Testis (tissue), 3 donors: ENCODE measurements around the gene RAD51D. TPM values are rescaled to one million over a fixed set of nuclear protein-coding genes. Genes with fewer than 3 reads are reported as not detected.
A peak's percentile ranks its signal among the peaks of the same experiment; 100 is the strongest.

Experiments
- DNase-seq: peaks from one replicate; pipeline ENCODE4 v3.0.0-alpha.2; 2019
- H3K27ac ChIP-seq, 2 donors: fragments of 200-600 bp; sonication (generic); one replicate each; pipeline ENCODE4 v1.5.1; 2019
- H3K27me3 ChIP-seq: fragments of 200-600 bp; sonication (generic); one replicate; pipeline ENCODE4 v1.5.1; 2019
- H3K36me3 ChIP-seq: fragments of 200-600 bp; sonication (generic); one replicate; pipeline ENCODE4 v1.5.1; 2017; ENCODE audit warnings: low read depth; ENCODE audit errors: missing control alignments
- H3K4me1 ChIP-seq: fragments of 200-600 bp; sonication (generic); one replicate; pipeline ENCODE4 v1.5.1; 2019
- H3K4me3 ChIP-seq, 2 donors: fragments of 200-600 bp; sonication (generic); one replicate each; pipeline ENCODE4 v1.5.1; 2017 to 2019
- H3K9me3 ChIP-seq: fragments of 200-600 bp; sonication (generic); one replicate; pipeline ENCODE4 v1.5.1; 2017
- POLR2A ChIP-seq: fragments of 450-650 bp; IDR thresholded peaks from one replicate; pipeline ENCODE4 v1.6.1; 2017; ENCODE audit warnings: antibody characterized with exemption, mild to moderate bottlenecking, moderate library complexity
- whole genome bisulfite sequencing, 2 donors: methylation state at CpG; one replicate each; pipeline ENCODE4 v1.1.5; 2018; 5-methylcytosine and 5-hydroxymethylcytosine counted together
- intact Hi-C: fragments of 100-400 bp; cut with DNase I; formaldehyde crosslinking; loops from one replicate; pipeline ENCODE4 v1.15.1; 2023; ENCODE audit warnings: low total_unique reads
- polyA plus RNA-seq: library from polyadenylated mRNA; stranded (reverse); fragments of 350-450 nt; fragmentation: Illumina TruSeq; extraction: RNeasy Lipid Tissue Mini Kit (QIAGEN cat#74804); gene quantifications from one replicate; pipeline ENCODE4 v1.2.3, GENCODE V29; 2014; ENCODE audit warnings: low read depth, low replicate concordance; ENCODE audit not compliant: insufficient read depth
- total RNA-seq, 2 donors: library from RNA; depleted of rRNA; stranded (reverse); fragments of >200 nt; gene quantifications; one replicate each; pipeline ENCODE4 v1.2.3, GENCODE V29; 2016
- TF ChIP-seq, protein P1 (sequence below), 3 experiments: fragments of 450-650 bp in 2 of 3; fragments of 200-600 bp in 1 of 3; sonication (generic) in 1 of 3; IDR thresholded peaks; one replicate each; pipeline ENCODE4 v1.5.1; 2016 to 2019; ENCODE audit warnings: antibody characterized with exemption in 3 of 3, mild to moderate bottlenecking in 2 of 3, moderate library complexity in 1 of 3

The RAD51D gene
- total and polyA plus RNA-seq, 3 donors from 2014 or later, result 16.8 to 24.3 (median 18.4) TPM

DNA sequence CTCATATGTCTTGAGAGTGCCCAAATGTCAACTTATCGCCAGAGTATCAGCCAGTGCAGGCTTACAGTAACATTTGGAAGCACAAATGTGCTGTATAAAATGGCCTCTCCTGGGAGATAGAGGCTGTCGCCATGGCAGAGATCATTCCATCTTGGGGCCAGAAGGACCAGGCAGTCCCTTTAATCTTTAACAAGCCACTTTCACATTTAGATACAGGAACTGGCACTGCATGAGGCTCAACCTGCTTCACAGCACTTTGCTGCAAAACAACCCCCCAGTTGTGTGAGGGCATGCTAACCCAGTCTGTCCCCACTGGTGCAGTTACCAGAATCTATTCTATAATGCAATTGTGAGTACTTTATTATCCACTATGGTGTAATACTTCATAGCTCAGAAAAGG is 51.4 kb downstream of the RAD51D start:
- H3K27ac ChIP-seq, result no peak overlapping the region
- H3K9me3 ChIP-seq, result no peaks in the 10 kb centered on the region
- WGBS, 2 donors, result 94 to 96% methylated on average over 2 of the region's 2 CpGs
- intact Hi-C loops, result no loop called here
- peaks cover 5% of the 10 kb centered on the region for H3K4me1 ChIP-seq
- no peak for DNase-seq
- TF ChIP-seq POLR2A, result no peak
- TF ChIP-seq, protein P1, sequence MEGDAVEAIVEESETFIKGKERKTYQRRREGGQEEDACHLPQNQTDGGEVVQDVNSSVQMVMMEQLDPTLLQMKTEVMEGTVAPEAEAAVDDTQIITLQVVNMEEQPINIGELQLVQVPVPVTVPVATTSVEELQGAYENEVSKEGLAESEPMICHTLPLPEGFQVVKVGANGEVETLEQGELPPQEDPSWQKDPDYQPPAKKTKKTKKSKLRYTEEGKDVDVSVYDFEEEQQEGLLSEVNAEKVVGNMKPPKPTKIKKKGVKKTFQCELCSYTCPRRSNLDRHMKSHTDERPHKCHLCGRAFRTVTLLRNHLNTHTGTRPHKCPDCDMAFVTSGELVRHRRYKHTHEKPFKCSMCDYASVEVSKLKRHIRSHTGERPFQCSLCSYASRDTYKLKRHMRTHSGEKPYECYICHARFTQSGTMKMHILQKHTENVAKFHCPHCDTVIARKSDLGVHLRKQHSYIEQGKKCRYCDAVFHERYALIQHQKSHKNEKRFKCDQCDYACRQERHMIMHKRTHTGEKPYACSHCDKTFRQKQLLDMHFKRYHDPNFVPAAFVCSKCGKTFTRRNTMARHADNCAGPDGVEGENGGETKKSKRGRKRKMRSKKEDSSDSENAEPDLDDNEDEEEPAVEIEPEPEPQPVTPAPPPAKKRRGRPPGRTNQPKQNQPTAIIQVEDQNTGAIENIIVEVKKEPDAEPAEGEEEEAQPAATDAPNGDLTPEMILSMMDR (IDR thresholded peaks at IDR 0.05), result no peak
- no peaks in the 10 kb centered on the region for H3K36me3 ChIP-seq
- H3K27me3 ChIP-seq, result no peaks in the 10 kb centered on the region
- no peak overlapping the region for H3K4me3 ChIP-seq

DNA sequence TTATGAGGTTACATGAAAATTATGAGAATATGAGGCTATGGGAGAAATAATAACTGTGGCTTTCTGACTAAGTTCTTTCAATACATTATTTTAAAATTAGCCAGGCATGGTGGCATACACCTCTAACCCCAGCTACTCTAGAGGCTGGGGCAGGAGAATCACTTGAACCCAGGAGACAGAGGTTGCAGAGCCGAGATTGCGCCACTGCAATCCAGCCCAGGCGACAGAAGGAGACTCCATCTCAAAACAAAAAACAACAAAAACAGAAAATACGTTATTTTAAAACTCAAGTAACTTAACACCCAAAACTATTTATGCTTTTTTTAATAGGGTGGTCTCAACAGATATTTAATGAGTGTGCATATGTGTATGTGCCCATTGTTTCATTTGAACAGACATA is 53.8 kb downstream of the RAD51D start:
- Histone ChIP-seq H3K9me3 (no peaks in the 10 kb centered on the region), H3K4me1 (peaks cover 5% of the 10 kb centered on the region), H3K27me3 (no peaks in the 10 kb centered on the region), H3K27ac (no peak overlapping the region), H3K36me3 (no peaks in the 10 kb centered on the region), H3K4me3 (no peak overlapping the region)
- WGBS, 2 donors, result 94 to 98% methylated on average over 4 of the region's 4 CpGs
- intact Hi-C loops, result no loop called here
- no peak for TF ChIP-seq POLR2A
- TF ChIP-seq, protein P1 (IDR thresholded peaks at IDR 0.05), result no peak
- no peak for DNase-seq

DNA sequence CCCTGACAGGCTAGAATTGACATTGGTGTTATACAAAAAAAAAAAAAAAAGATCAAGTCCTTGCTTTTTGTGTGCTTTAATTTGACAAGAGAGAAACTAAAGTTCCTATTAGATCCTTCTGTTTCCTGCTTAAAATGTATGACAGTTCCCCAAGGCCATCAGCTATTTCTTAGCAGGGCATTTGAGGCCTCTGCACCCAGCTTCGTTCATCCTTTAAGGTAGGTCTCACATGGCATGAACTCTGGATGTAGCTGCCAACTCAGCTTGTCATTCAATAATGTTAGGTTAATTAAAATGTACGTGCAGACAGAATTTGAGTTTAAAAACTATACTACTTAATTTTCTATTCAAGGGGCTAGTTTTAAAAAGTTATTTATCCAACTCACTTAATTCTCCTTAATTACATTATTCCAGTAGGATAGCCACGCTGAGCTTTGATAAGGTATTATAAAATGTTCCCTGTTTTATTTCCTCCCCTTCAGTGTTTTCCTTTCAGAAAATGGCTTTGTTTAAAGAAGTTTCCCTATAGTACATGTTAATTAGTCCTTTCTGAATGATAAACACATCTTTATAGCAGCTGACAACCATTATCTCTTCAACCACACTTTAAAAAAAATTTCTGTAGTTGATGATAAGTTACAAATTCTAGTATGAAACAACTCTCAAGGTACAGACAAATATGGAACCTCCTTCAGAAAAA is 55.0 kb downstream of the RAD51D start:
- Histone ChIP-seq H3K9me3 (no peaks in the 10 kb centered on the region), H3K27ac (peak overlapping the region in 1 of 2 donors; percentile 67), H3K36me3 (no peaks in the 10 kb centered on the region), H3K27me3 (no peaks in the 10 kb centered on the region), H3K4me1 (peaks cover 5% of the 10 kb centered on the region), H3K4me3 (no peak overlapping the region)
- TF ChIP-seq, protein P1 (IDR thresholded peaks at IDR 0.05), result no peak
- TF ChIP-seq POLR2A, result no peak
- DNase-seq, result no peak
- WGBS, 2 donors, result 68 to 74% methylated on average over 3 of the region's 3 CpGs
- intact Hi-C loops, result no loop called here

DNA sequence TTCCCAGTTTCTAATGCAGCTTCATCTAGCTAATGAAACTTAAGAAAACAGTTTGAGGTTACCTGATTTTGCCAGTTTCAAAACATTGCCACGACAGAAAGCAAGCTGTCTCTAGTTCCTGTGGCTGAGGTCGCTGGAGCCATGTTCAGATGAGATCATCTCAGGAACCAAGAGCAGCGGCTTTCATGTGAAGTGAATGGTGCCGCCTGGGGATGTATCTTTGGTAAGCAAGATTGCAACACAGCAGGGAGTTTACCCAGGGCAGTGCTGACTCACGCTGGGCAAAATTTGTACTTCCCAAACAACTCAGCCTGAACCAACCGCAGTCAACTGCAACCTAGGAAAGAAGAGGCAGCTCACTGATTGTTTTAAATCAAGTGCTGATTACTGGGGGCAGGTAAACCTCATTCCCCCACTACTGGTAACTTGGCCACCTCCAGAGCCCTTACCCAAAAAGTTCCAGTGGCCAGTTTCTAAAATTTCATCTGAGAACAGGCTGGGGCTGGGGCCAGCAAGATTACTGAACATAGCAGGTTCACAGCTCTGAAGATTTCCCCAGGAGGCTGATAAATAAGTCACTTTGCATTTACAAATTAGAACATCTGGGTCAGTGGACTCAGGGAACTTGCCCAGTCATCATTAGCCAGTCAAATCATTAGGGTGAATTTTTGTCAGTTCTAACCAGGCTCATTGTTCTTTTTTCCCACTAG is 56.0 kb downstream of the RAD51D start, which contains the start of gene RFFL:
TSS of gene RFFL (minus strand) at position 194 of the 710 bp plus-strand sequence. CDS start 37,154 bp downstream, outside the sequence.
- intact Hi-C loops, result no loop called here
- H3K36me3 ChIP-seq, result no peaks in the 10 kb centered on the region
- no peaks in the 10 kb centered on the region for H3K9me3 ChIP-seq
- H3K27ac ChIP-seq, result peak within 1 kb of the TSS in 1 of 2 donors; percentile 67
- DNase-seq, result peak; percentile 93
- no peaks in the 10 kb centered on the region for H3K27me3 ChIP-seq
- no peak within 1 kb of the TSS for H3K4me3 ChIP-seq
- WGBS, 2 donors, result 64 to 76% methylated on average over 6 of the region's 6 CpGs
- H3K4me1 ChIP-seq, result peaks cover 5% of the 10 kb centered on the region
- TF ChIP-seq, protein P1 (IDR thresholded peaks at IDR 0.05), result peak in 1 of 3 experiments; percentile 31
- no peak for TF ChIP-seq POLR2A
